Endodermal cell (in vitro differentiated cells): ENCODE results near the gene DDAH1. TPM values are rescaled to one million over a fixed set of nuclear protein-coding genes. Genes with fewer than 3 reads are reported as not detected.

Experiments
- DNase-seq: peaks from one replicate; pipeline ENCODE4 v3.0.0-alpha.2; 2017
- H3K27ac ChIP-seq: 2 replicates; pipeline ENCODE4 v1.5.1; 2013; ENCODE audit warnings: mild to moderate bottlenecking, low read depth, low read length, moderate library complexity
- H3K27me3 ChIP-seq: 2 replicates; pipeline ENCODE4 v1.6.1; 2013; ENCODE audit warnings: mild to moderate bottlenecking, low read length, moderate library complexity; ENCODE audit not compliant: insufficient read depth, control insufficient read depth, poor library complexity, severe bottlenecking
- H3K36me3 ChIP-seq: 2 replicates; pipeline ENCODE4 v1.7.0; 2013; ENCODE audit warnings: mild to moderate bottlenecking, low read length, moderate library complexity; ENCODE audit not compliant: control insufficient read depth, insufficient read depth
- H3K4me1 ChIP-seq: one replicate; pipeline ENCODE4 v1.7.0; 2013; ENCODE audit warnings: low read length; ENCODE audit not compliant: control insufficient read depth, insufficient read depth
- H3K4me3 ChIP-seq: 2 replicates; pipeline ENCODE4 v1.5.1; 2013; ENCODE audit warnings: mild to moderate bottlenecking, low read length, moderate library complexity
- H3K9ac ChIP-seq: 2 replicates; pipeline ENCODE4 v1.6.1; 2013; ENCODE audit warnings: mild to moderate bottlenecking, low read length, moderate library complexity; ENCODE audit not compliant: poor library complexity, severe bottlenecking; ENCODE audit errors: extremely low read depth
- H3K9me3 ChIP-seq: 2 replicates; pipeline ENCODE4 v1.6.1; 2013; ENCODE audit warnings: mild to moderate bottlenecking, low read length, moderate library complexity; ENCODE audit not compliant: control insufficient read depth
- H3K27ac Mint-ChIP-seq: 2 replicates; pipeline ENCODE4 v1.8.0; 2020; ENCODE audit warnings: mixed read lengths
- H3K27me3 Mint-ChIP-seq: 2 replicates; pipeline ENCODE4 v1.8.0; 2021; ENCODE audit warnings: mild to moderate bottlenecking, mixed read lengths; ENCODE audit not compliant: insufficient read depth
- H3K36me3 Mint-ChIP-seq: 2 replicates; pipeline ENCODE4 v1.8.0; 2020; ENCODE audit warnings: low read depth, mixed read lengths
- H3K4me1 Mint-ChIP-seq: 2 replicates; pipeline ENCODE4 v1.8.0; 2020; ENCODE audit warnings: mixed read lengths
- H3K4me3 Mint-ChIP-seq: 2 replicates; pipeline ENCODE4 v1.8.0; 2020; ENCODE audit warnings: mild to moderate bottlenecking, moderate library complexity, mixed read lengths
- H3K9me3 Mint-ChIP-seq: 2 replicates; pipeline ENCODE4 v1.8.0; 2020; ENCODE audit warnings: mild to moderate bottlenecking, mixed read lengths
- WGBS, 2 experiments: methylation state at CpG; one replicate each; pipeline versions ENCODE4 v1.1.5 to v1.1.7; 2013; ENCODE audit warnings: missing lambda C conversion rate in 2 of 2, mixed read lengths in 1 of 2; ENCODE audit not compliant: insufficient coverage in 1 of 2, insufficient read length in 1 of 2; 5-methylcytosine and 5-hydroxymethylcytosine counted together
- total RNA-seq, 2 donors: library from RNA; stranded (reverse); fragmentation: NEBNext Ultra II Directional in 1 of 2; extraction: Animal tissue kit (Norgen Biotek cat#: 25700) in 1 of 2; gene quantifications; 2 replicates in 1 of 2; 3 replicates in 1 of 2; pipeline ENCODE4 v1.2.1, GENCODE V29; 2021
- TF ChIP-seq, protein P1 (sequence below): fragments of 200-600 bp; sonication (generic); conservative IDR thresholded peaks from 2 replicates; pipeline ENCODE4 v1.5.0; 2021; ENCODE audit warnings: antibody characterized with exemption, mild to moderate bottlenecking

Gene DDAH1
- total RNA-seq, 2 donors from 2014 or later = 16.3 to 22.8 TPM

DNA sequence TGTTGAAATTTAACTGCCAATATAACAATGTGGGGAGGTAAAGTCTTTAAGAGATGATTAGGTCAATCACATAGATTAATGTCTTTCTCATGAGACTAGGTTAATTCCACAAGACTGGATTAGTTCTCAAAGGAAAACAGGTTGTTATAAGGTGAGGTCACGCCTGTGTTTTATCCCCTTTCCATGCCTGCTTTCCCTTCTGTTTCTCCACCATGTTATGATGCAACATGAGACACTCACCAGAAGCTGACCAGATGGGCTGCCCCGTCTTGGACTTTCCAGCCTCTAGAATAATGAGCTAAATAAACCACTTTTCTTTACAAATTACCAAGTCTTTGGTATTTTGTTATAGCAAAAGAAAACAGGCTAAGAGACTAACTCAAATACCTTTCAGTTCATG lies 70.8 kb downstream of the DDAH1 start:
- H3K27ac Mint-ChIP-seq = peak overlapping the region; percentile 90
- H3K36me3 Mint-ChIP-seq = no peaks in the 10 kb centered on the region
- Histone ChIP-seq H3K4me3 (no peak overlapping the region), H3K27ac (no peak overlapping the region), H3K9ac (no peak overlapping the region), H3K36me3 (no peaks in the 10 kb centered on the region), H3K27me3 (no peaks in the 10 kb centered on the region), H3K4me1 (no peaks in the 10 kb centered on the region), H3K9me3 (no peaks in the 10 kb centered on the region)
- H3K4me1 Mint-ChIP-seq = peaks cover 22% of the 10 kb centered on the region
- H3K27me3 Mint-ChIP-seq = no peaks in the 10 kb centered on the region
- TF ChIP-seq, protein P1, sequence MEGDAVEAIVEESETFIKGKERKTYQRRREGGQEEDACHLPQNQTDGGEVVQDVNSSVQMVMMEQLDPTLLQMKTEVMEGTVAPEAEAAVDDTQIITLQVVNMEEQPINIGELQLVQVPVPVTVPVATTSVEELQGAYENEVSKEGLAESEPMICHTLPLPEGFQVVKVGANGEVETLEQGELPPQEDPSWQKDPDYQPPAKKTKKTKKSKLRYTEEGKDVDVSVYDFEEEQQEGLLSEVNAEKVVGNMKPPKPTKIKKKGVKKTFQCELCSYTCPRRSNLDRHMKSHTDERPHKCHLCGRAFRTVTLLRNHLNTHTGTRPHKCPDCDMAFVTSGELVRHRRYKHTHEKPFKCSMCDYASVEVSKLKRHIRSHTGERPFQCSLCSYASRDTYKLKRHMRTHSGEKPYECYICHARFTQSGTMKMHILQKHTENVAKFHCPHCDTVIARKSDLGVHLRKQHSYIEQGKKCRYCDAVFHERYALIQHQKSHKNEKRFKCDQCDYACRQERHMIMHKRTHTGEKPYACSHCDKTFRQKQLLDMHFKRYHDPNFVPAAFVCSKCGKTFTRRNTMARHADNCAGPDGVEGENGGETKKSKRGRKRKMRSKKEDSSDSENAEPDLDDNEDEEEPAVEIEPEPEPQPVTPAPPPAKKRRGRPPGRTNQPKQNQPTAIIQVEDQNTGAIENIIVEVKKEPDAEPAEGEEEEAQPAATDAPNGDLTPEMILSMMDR = no peak
- H3K4me3 Mint-ChIP-seq = no peak overlapping the region
- peaks cover 10% of the 10 kb centered on the region for H3K9me3 Mint-ChIP-seq
- peak; percentile 41 for DNase-seq
- 95 to 100% methylated on average over 1 to 2 of the region's 2 CpGs for WGBS, 2 experiments

DNA sequence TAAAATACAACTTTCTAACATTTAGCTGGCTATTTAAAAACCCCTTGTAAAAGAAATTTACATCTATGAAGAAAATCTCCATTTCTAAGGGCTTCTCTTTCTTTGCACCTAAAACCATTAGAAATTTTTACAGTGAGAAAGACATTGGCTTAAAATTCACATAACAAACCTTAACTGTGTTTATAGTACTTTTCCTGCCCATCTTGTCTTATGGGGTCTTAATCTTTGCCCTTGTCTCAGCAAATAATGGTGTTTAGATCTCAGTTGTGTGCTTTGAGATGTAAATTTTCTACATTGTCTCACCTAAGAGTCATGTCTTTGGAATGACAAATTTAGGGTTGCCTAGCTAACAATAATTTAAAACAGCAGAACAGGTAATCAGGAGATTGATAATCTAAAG lies 71.5 kb downstream of the DDAH1 start:
- peaks cover 22% of the 10 kb centered on the region for H3K4me1 Mint-ChIP-seq
- Histone ChIP-seq H3K27ac (no peak overlapping the region), H3K4me3 (no peak overlapping the region), H3K9me3 (no peaks in the 10 kb centered on the region), H3K27me3 (no peaks in the 10 kb centered on the region), H3K9ac (no peak overlapping the region), H3K36me3 (no peaks in the 10 kb centered on the region), H3K4me1 (no peaks in the 10 kb centered on the region)
- H3K4me3 Mint-ChIP-seq = no peak overlapping the region
- H3K9me3 Mint-ChIP-seq = peaks cover 10% of the 10 kb centered on the region
- no peaks in the 10 kb centered on the region for H3K27me3 Mint-ChIP-seq
- TF ChIP-seq, protein P1 = no peak
- no peak for DNase-seq
- H3K36me3 Mint-ChIP-seq = no peaks in the 10 kb centered on the region
- H3K27ac Mint-ChIP-seq = peak overlapping the region; percentile 90

- H3K4me3 Mint-ChIP-seq = no peak overlapping the region
- no peaks in the 10 kb centered on the region for H3K9me3 ChIP-seq
These were observed 76.5 kb downstream of the DDAH1 start for GRCh38 chr1:85388416-85388815.

More at GRCh38 chr1:85388416-85388815, 76.5 kb downstream of the DDAH1 start:
- no peaks in the 10 kb centered on the region for H3K27me3 Mint-ChIP-seq
- H3K4me3 ChIP-seq = no peak overlapping the region
- no peaks in the 10 kb centered on the region for H3K27me3 ChIP-seq
- peaks cover 6% of the 10 kb centered on the region for H3K4me1 Mint-ChIP-seq
- no peak overlapping the region for H3K9ac ChIP-seq
- peaks cover 3% of the 10 kb centered on the region for H3K36me3 Mint-ChIP-seq
- no peaks in the 10 kb centered on the region for H3K36me3 ChIP-seq
- TF ChIP-seq, protein P1 = no peak
- H3K9me3 Mint-ChIP-seq = peaks cover 24% of the 10 kb centered on the region
- DNase-seq = no peak
- H3K27ac Mint-ChIP-seq = no peak overlapping the region
- no peaks in the 10 kb centered on the region for H3K4me1 ChIP-seq
- H3K27ac ChIP-seq = no peak overlapping the region
